Melanocyte of skin (primary cell): ENCODE results near the gene TPRX2. TPM values are rescaled to one million over a fixed set of nuclear protein-coding genes. Genes with fewer than 3 reads are reported as not detected.

Experiments used
- total RNA-seq, 2 donors: library from RNA; depleted of rRNA; stranded (reverse); fragments of >200 nt; gene quantifications; 2 replicates each; pipeline ENCODE4 v1.2.3, GENCODE V29; 2012

Gene TPRX2
- total RNA-seq: not detected

GRCh38 chr19:47858646-47859285 lies at the start of gene TPRX2:
TPRX2 (plus strand) TSS chr19:47859235; CDS start chr19:47859247, 12 bp downstream.

GRCh38 chr19:47821460-47822020 lies 37.5 kb upstream of the TPRX2 start, which contains the start of gene CRX:
CRX (plus strand) TSS chr19:47821937; CDS start chr19:47834444, 12,507 bp downstream.

GRCh38 chr19:47886010-47886559 lies 27.1 kb downstream of the TPRX2 start, which contains the start of gene SULT2A1:
SULT2A1 (minus strand) TSS chr19:47886315; CDS start chr19:47886257, 58 bp downstream.

Other genes with a start within 250 kb of the TPRX2 start
- gene EHD2, start 145.8 kb upstream of the TPRX2 start, total RNA-seq: 10 to 100 TPM; 14.5 to 18.3 TPM
- gene NOP53, start 113.7 kb upstream of the TPRX2 start, total RNA-seq: 10 to 100 TPM; 28.9 to 36.0 TPM
- gene SELENOW, start 80.5 kb upstream of the TPRX2 start, total RNA-seq: 100 to 1,000 TPM; 130 to 193 TPM
- not detected for gene TPRX1, start 54.7 kb upstream of the TPRX2 start, total RNA-seq
- not detected for gene CRX, start 37.3 kb upstream of the TPRX2 start, total RNA-seq
- not detected for gene SULT2A1, start 27.1 kb downstream of the TPRX2 start, total RNA-seq
- not detected for gene BSPH1, start 132.9 kb downstream of the TPRX2 start, total RNA-seq
- under 1 TPM in 1 of 2 donors, not detected in 1; 0.67 TPM for gene ELSPBP1, start 135.4 kb downstream of the TPRX2 start, total RNA-seq
- gene CABP5, start 184.8 kb downstream of the TPRX2 start, total RNA-seq: not detected